Ascending aorta (tissue), 2 donors: Measurements from ENCODE around the gene EGFR. TPM values are rescaled to one million over a fixed set of nuclear protein-coding genes. Genes with fewer than 3 reads are reported as not detected.

ENCODE experiments used
- DNase-seq, 2 donors: peaks; one replicate each; pipeline ENCODE4 v3.0.0-alpha.2; 2019; ENCODE audit warnings: low spot score in 2 of 2
- H3K27ac ChIP-seq, 2 donors: fragments of 200-600 bp; sonication (generic); one replicate each; pipeline ENCODE4 v1.5.1; 2016 to 2017; ENCODE audit warnings: mild to moderate bottlenecking in 1 of 2
- H3K27me3 ChIP-seq: fragments of 200-600 bp; sonication (generic); one replicate; pipeline ENCODE4 v1.5.1; 2017
- H3K36me3 ChIP-seq, 2 donors: fragments of 200-600 bp; sonication (generic); one replicate each; pipeline ENCODE4 v1.5.1; 2016
- H3K4me1 ChIP-seq, 2 donors: fragments of 200-600 bp; sonication (generic); one replicate each; pipeline ENCODE4 v1.5.1; 2016 to 2017; ENCODE audit warnings: mild to moderate bottlenecking in 1 of 2
- H3K4me3 ChIP-seq, 2 donors: fragments of 200-600 bp; sonication (generic); one replicate each; pipeline ENCODE4 v1.5.1; 2016 to 2017; ENCODE audit warnings: mild to moderate bottlenecking in 1 of 2
- H3K9me3 ChIP-seq, 2 donors: fragments of 200-600 bp; sonication (generic); one replicate each; pipeline ENCODE4 v1.5.1; 2016
- CTCF ChIP-seq, 3 experiments: fragments of 200-600 bp in 2 of 3; fragments of 450-650 bp in 1 of 3; sonication (generic) in 2 of 3; IDR thresholded peaks; one replicate each; pipeline ENCODE4 v1.5.1; 2016 to 2019; ENCODE audit warnings: antibody characterized with exemption in 3 of 3, mild to moderate bottlenecking in 1 of 3, moderate library complexity in 1 of 3
- intact Hi-C: fragments of 100-400 bp; cut with DNase I; formaldehyde crosslinking; loops from one replicate; pipeline ENCODE4 v1.15.1; 2023
- total RNA-seq: library from RNA; depleted of rRNA; stranded (reverse); fragments of >200 nt; gene quantifications from one replicate; pipeline ENCODE4 v1.1.0, GENCODE V29; 2016

The EGFR gene
- total RNA-seq, 1 donor from 2014 or later, result 33.8 TPM

DNA sequence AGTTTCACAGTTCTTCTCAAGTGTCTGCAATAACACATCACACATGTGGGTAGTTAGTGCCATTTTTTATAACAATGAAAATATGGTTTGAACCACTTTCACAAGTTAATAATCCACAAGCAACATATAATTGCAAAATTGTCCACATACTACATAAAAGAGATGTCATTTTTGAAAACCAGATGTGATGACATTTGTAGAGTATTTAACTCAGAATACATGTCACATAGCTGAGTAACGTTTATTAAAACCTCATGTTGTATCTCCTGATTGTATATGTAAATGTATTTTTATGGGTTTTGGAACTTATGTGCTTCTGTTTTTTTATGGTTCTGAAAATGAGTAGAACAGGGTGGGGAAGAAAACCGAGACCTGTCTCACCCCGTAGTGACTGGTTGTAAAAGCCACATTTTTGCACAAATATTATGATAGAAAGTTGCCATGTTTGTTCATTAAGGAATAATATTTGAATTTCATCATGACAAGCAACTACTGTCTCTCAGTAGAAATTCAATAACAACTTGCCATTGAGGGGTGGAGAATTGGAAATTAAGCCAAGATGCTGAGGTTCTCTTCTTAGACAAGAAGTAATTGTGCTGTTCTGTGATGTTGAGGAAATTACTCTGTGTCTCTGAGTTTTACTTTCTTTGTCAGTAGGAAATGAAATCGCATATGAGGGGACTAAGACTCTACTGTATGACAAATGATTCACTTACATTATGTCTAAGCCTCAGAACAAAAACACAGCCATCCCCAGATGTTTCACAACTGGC is 29.2 kb upstream of the EGFR start:
- Histone ChIP-seq H3K27ac (no peak overlapping the region), H3K27me3 (no peaks in the 10 kb centered on the region), H3K4me1 (no peaks in the 10 kb centered on the region), H3K9me3 (no peaks in the 10 kb centered on the region), H3K36me3 (no peaks in the 10 kb centered on the region), H3K4me3 (no peak overlapping the region)
- no peak for DNase-seq
- TF ChIP-seq CTCF (IDR thresholded peaks at IDR 0.05), result no peak
- intact Hi-C loops, result no loop called here

- DNase-seq, result no peak
- H3K9me3 ChIP-seq, result no peaks in the 10 kb centered on the region
- no peaks in the 10 kb centered on the region for H3K27me3 ChIP-seq
- no peaks in the 10 kb centered on the region for H3K4me1 ChIP-seq
- H3K36me3 ChIP-seq, result no peaks in the 10 kb centered on the region
- intact Hi-C loops, result no loop called here
- TF ChIP-seq CTCF (IDR thresholded peaks at IDR 0.05), result no peak
- no peak overlapping the region for H3K4me3 ChIP-seq
- no peak overlapping the region for H3K27ac ChIP-seq
Observed at GRCh38 chr7:54991341-54991740, 27.5 kb upstream of the EGFR start.

- no peaks in the 10 kb centered on the region for H3K36me3 ChIP-seq
- no peak for DNase-seq
- no peak for TF ChIP-seq CTCF (IDR thresholded peaks at IDR 0.05)
- intact Hi-C loops, result no loop called here
- no peak overlapping the region for H3K4me3 ChIP-seq
- H3K9me3 ChIP-seq, result no peaks in the 10 kb centered on the region
- no peaks in the 10 kb centered on the region for H3K27me3 ChIP-seq
- H3K27ac ChIP-seq, result no peak overlapping the region
- H3K4me1 ChIP-seq, result no peaks in the 10 kb centered on the region
Observed at GRCh38 chr7:54992871-54993475, 25.8 kb upstream of the EGFR start.

DNA sequence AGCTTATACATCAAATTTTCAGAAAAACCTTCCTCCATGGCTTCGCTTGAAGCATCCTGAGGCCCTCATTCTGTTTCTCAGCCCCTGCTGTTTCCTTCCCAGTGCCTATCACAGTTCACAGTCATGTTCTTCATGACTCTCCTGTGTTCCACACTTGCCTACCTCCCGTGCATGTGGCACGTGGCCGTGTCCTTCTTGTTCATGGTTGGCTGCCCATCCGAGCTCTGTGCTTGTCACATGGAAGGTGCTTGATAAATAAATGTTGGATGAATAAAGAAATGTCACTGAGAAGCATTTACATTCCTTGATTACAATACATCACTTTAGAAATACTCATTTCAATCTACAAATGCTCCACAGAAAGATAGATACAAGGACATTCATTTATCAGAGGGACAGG is 23.7 kb upstream of the EGFR start:
- Histone ChIP-seq H3K36me3 (no peaks in the 10 kb centered on the region), H3K4me3 (no peak overlapping the region), H3K9me3 (no peaks in the 10 kb centered on the region), H3K27ac (no peak overlapping the region), H3K4me1 (no peaks in the 10 kb centered on the region), H3K27me3 (no peaks in the 10 kb centered on the region)
- no peak for TF ChIP-seq CTCF (IDR thresholded peaks at IDR 0.05)
- intact Hi-C loops, result no loop called here
- DNase-seq, result no peak

DNA sequence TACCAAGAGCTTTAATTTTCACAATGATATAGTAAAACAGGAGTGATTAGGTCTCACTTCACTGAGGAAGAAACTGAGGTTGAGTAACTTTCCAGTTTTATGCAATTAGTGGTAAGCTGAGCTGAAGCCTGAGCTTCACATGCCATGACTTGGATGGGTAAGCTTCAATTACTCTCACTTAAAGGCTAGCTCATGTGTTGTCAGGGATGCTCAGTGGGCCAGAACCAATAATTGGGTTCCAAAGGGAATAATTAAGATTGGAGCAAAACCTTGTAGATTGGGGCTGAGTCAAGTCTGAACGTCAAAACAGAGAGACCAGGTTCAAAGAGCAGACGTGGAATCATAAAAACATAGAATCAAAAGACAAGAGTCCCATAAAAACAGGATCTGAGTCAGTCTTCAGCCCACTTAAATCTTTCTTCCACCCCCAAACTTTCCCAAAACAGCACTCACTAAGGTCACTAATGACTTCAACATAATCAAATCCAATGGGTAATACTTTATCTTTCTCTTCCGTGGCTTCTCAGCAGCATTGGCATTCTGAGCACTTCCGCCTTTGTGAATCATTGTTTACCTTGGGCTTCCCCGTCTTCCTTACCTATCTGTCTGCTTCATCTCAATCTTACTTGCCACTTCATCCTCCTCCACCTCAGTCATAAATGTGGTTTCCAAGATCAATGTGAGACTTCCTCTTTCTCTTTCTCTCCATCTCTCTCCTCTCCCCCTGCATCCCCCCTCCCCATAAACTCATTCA is 23.0 kb upstream of the EGFR start:
- intact Hi-C loops, result no loop called here
- Histone ChIP-seq H3K9me3 (no peaks in the 10 kb centered on the region), H3K36me3 (no peaks in the 10 kb centered on the region), H3K27me3 (no peaks in the 10 kb centered on the region), H3K27ac (no peak overlapping the region), H3K4me1 (no peaks in the 10 kb centered on the region), H3K4me3 (no peak overlapping the region)
- no peak for DNase-seq
- no peak for TF ChIP-seq CTCF (IDR thresholded peaks at IDR 0.05)
